ENCODE data around the gene CDK5RAP2. TPM values are rescaled to one million over a fixed set of nuclear protein-coding genes. Genes with fewer than 3 reads are reported as not detected.

Gene CDK5RAP2
- total and polyA plus RNA-seq, 8 donors, result 14.8 to 37.1 (median 21.7) TPM

DNA sequence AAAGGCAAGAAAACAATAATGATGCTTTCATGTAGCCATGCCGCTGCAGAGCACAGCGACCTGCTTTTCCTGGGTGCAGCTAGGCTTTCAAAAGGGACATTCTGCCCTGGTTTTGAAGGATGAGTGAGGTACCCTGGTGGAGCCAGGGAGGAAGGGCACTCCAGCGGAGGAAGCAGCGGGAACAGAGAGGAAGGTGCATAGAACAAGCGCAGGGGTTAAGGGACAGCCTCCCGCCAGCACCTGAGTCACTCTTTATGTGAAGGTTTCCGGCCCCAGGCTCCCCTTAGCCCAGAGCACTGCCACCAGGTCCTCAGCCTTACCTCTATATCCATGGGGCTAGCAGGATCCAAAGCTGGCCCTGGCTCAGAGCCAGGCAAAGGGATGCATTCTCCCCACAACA lies 221.1 kb downstream of the CDK5RAP2 start:
- no peak for TF ChIP-seq CTCF (IDR thresholded peaks at IDR 0.05)
- no peaks in the 10 kb centered on the region for H3K36me3 ChIP-seq
- no peak overlapping the region for H3K4me3 ChIP-seq
- H3K27me3 ChIP-seq, result no peaks in the 10 kb centered on the region
- DNase-seq, result no peak
- H3K27ac ChIP-seq, result no peak overlapping the region
- no peaks in the 10 kb centered on the region for H3K4me1 ChIP-seq
- 93 to 98% methylated on average over 6 to 7 of the region's 7 CpGs for WGBS, 2 donors
- no peaks in the 10 kb centered on the region for H3K9me3 ChIP-seq
- FAIRE-seq, result no peak
- intact Hi-C loops (cut with DNase I), result no loop called here
- ATAC-seq, result no peak

GRCh38 chr9:120353506-120353905 lies 226.5 kb downstream of the CDK5RAP2 start:
- DNase-seq, result no peak
- Histone ChIP-seq H3K4me3 (no peak overlapping the region), H3K27ac (no peak overlapping the region), H3K9me3 (no peaks in the 10 kb centered on the region), H3K4me1 (no peaks in the 10 kb centered on the region), H3K27me3 (no peaks in the 10 kb centered on the region), H3K36me3 (no peaks in the 10 kb centered on the region)
- peak in 1 of 4 donors; percentile 74 for ATAC-seq
- intact Hi-C loops (cut with DNase I), result no loop called here
- WGBS, 2 donors, result 54 to 56% methylated on average over 5 of the region's 5 CpGs
- TF ChIP-seq CTCF (IDR thresholded peaks at IDR 0.05), result no peak
- no peak for FAIRE-seq

DNA sequence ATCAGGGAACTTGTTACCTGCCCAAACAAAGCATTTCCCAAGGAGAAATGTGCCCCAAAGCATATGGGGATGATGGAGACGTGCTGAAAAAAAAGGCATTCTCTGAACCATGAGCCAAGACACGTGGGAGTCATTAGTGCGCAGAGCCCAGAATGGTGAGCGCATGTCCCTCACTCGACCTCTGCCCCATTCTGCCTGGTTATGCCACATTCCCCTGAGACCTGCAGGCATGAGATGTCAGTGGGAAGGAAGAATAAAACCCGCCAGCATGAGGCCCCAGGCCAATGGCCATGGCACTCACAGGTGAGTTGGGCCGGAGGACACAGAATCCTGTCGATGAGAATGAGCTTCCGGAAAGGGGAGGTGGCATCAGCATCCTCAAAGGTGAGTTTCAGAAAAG lies 228.9 kb downstream of the CDK5RAP2 start:
- DNase-seq (no peak), FAIRE-seq (no peak), ATAC-seq (no peak)
- Histone ChIP-seq H3K9me3 (no peaks in the 10 kb centered on the region), H3K27me3 (no peaks in the 10 kb centered on the region), H3K36me3 (no peaks in the 10 kb centered on the region), H3K4me1 (no peaks in the 10 kb centered on the region), H3K27ac (no peak overlapping the region), H3K4me3 (no peak overlapping the region)
- 73 to 80% methylated on average over 9 of the region's 9 CpGs for WGBS, 2 donors
- TF ChIP-seq CTCF (IDR thresholded peaks at IDR 0.05), result no peak
- intact Hi-C loops (cut with DNase I), result no loop called here

DNA sequence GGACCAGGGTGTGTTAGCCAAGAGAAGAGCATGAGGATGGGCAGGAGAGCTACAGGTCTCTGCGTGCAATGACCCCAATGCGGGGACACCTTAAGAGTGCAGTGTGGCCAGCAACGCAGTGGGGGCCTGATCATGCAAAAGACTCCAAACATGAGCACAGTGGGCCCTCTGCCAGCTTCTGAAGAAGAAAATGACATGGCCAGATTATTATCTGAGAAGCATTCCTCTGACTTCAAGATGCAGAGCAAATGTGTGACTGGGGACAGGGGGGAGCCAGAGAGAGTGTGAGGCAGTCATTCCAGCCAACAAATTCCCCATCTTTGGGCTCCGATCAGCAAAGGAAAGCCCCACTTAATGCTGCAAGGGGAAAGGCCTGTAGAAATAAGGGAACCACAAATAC lies 229.4 kb downstream of the CDK5RAP2 start:
- no peak overlapping the region for H3K27ac ChIP-seq
- no peaks in the 10 kb centered on the region for H3K27me3 ChIP-seq
- no peak for FAIRE-seq
- no peaks in the 10 kb centered on the region for H3K4me1 ChIP-seq
- TF ChIP-seq CTCF (IDR thresholded peaks at IDR 0.05), result no peak
- no peaks in the 10 kb centered on the region for H3K36me3 ChIP-seq
- no peak for DNase-seq
- WGBS, 2 donors, result 72 to 87% methylated on average over 4 of the region's 4 CpGs
- no peaks in the 10 kb centered on the region for H3K9me3 ChIP-seq
- no peak for ATAC-seq
- no peak overlapping the region for H3K4me3 ChIP-seq
- intact Hi-C loops (cut with DNase I), result no loop called here

- intact Hi-C loops (cut with DNase I), result no loop called here
- TF ChIP-seq CTCF (IDR thresholded peaks at IDR 0.05), result peak in 3 of 4 donors; percentile 28 to 38 (median 30)
- ATAC-seq (peak; percentile 48 to 86 (median 83)), DNase-seq (peak in 2 of 6 donors; percentile 14 to 36), FAIRE-seq (no peak)
- no peaks in the 10 kb centered on the region for H3K27me3 ChIP-seq
- WGBS, 2 donors, result 22 to 24% methylated on average over 16 of the region's 16 CpGs
- H3K27ac ChIP-seq, result no peak overlapping the region
- H3K9me3 ChIP-seq, result no peaks in the 10 kb centered on the region
- no peak overlapping the region for H3K4me3 ChIP-seq
- H3K4me1 ChIP-seq, result no peaks in the 10 kb centered on the region
- H3K36me3 ChIP-seq, result no peaks in the 10 kb centered on the region
These were observed 231.0 kb downstream of the CDK5RAP2 start for GRCh38 chr9:120348951-120349429.
